ENCODE measurements around the gene RELL2.

- TF ChIP-seq POLR2A (IDR thresholded peaks at IDR 0.05), result no peak
- no peak for TF ChIP-seq EP300 (IDR thresholded peaks at IDR 0.05)
- TF ChIP-seq, protein P1, sequence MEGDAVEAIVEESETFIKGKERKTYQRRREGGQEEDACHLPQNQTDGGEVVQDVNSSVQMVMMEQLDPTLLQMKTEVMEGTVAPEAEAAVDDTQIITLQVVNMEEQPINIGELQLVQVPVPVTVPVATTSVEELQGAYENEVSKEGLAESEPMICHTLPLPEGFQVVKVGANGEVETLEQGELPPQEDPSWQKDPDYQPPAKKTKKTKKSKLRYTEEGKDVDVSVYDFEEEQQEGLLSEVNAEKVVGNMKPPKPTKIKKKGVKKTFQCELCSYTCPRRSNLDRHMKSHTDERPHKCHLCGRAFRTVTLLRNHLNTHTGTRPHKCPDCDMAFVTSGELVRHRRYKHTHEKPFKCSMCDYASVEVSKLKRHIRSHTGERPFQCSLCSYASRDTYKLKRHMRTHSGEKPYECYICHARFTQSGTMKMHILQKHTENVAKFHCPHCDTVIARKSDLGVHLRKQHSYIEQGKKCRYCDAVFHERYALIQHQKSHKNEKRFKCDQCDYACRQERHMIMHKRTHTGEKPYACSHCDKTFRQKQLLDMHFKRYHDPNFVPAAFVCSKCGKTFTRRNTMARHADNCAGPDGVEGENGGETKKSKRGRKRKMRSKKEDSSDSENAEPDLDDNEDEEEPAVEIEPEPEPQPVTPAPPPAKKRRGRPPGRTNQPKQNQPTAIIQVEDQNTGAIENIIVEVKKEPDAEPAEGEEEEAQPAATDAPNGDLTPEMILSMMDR (IDR thresholded peaks at IDR 0.05), result no peak
Measured at GRCh38 chr5:141608046-141608445, 28.8 kb upstream of the RELL2 start.
